Keratinocyte (primary cell): Measurements from ENCODE around the gene NDUFS6. TPM values are rescaled to one million over a fixed set of nuclear protein-coding genes. Genes with fewer than 3 reads are reported as not detected.

ENCODE experiments used
- DNase-seq: peaks from one replicate; pipeline ENCODE4 v3.0.0-alpha.2; 2011; ENCODE audit warnings: low read depth, missing footprints, low spot score
- FAIRE-seq: peaks from 2 replicates; lab custom pipeline; 2011; peaks lifted over from hg19 to GRCh38; lab: Jason Lieb, UNC
- H2AFZ ChIP-seq: 2 replicates; pipeline ENCODE4 v1.6.0; 2012; ENCODE audit warnings: low read length, control low read depth, inconsistent platforms; ENCODE audit not compliant: control insufficient read depth
- H3K27ac ChIP-seq: 2 replicates; pipeline ENCODE4 v1.5.1; 2011; ENCODE audit warnings: low read length; ENCODE audit not compliant: control insufficient read depth, insufficient read depth
- H3K27me3 ChIP-seq: 3 replicates; pipeline ENCODE4 v1.6.0; 2011; ENCODE audit warnings: low read length; ENCODE audit not compliant: control insufficient read depth, insufficient read depth; ENCODE audit errors: extremely low read depth
- H3K36me3 ChIP-seq, 2 experiments: 2 replicates in 1 of 2; 3 replicates in 1 of 2; pipeline ENCODE4 v1.5.1; 2011; ENCODE audit warnings: low read length in 2 of 2, mild to moderate bottlenecking in 1 of 2; ENCODE audit not compliant: control insufficient read depth in 2 of 2, insufficient read depth in 2 of 2; ENCODE audit errors: extremely low read depth in 1 of 2
- H3K4me1 ChIP-seq: 3 replicates; pipeline ENCODE4 v1.5.1; 2011; ENCODE audit warnings: low read length; ENCODE audit not compliant: control insufficient read depth, insufficient read depth; ENCODE audit errors: extremely low read depth
- H3K4me2 ChIP-seq: 3 replicates; pipeline ENCODE4 v1.6.0; 2011; ENCODE audit warnings: low read depth, low read length; ENCODE audit not compliant: control insufficient read depth, insufficient read depth; ENCODE audit errors: extremely low read depth
- H3K4me3 ChIP-seq, 3 experiments: fragments of 200-600 bp in 1 of 3; sonication (generic) in 1 of 3; 2 replicates in 2 of 3; 3 replicates in 1 of 3; pipeline ENCODE4 v1.5.1; 2011 to 2016; ENCODE audit warnings: low read length in 3 of 3, mild to moderate bottlenecking in 3 of 3, control low read depth in 2 of 3, inconsistent platforms in 1 of 3, low read depth in 1 of 3, mixed read lengths in 1 of 3, mixed run types in 1 of 3, moderate library complexity in 1 of 3; ENCODE audit not compliant: control insufficient read depth in 2 of 3, insufficient read depth in 2 of 3; ENCODE audit errors: extremely low read depth in 1 of 3
- H3K79me2 ChIP-seq: 2 replicates; pipeline ENCODE4 v1.6.0; 2012; ENCODE audit warnings: low read length; ENCODE audit not compliant: control insufficient read depth, insufficient read depth
- H3K9ac ChIP-seq: 3 replicates; pipeline ENCODE4 v1.6.0; 2011; ENCODE audit warnings: low read length; ENCODE audit not compliant: control insufficient read depth, insufficient read depth; ENCODE audit errors: extremely low read depth
- H3K9me1 ChIP-seq: 3 replicates; pipeline ENCODE4 v1.6.0; 2011; ENCODE audit warnings: low read length; ENCODE audit not compliant: control insufficient read depth, insufficient read depth; ENCODE audit errors: extremely low read depth
- H3K9me3 ChIP-seq: 2 replicates; pipeline ENCODE4 v1.5.1; 2012; ENCODE audit warnings: low read depth, low read length; ENCODE audit not compliant: control insufficient read depth
- H4K20me1 ChIP-seq: 3 replicates; pipeline ENCODE4 v1.6.0; 2011; ENCODE audit warnings: low read length; ENCODE audit not compliant: control insufficient read depth, insufficient read depth; ENCODE audit errors: extremely low read depth
- EZH2 ChIP-seq: IDR thresholded peaks from one replicate; pipeline ENCODE4 v1.6.1; 2012; ENCODE audit warnings: inconsistent platforms, mild to moderate bottlenecking, low read length, moderate library complexity
- dilution Hi-C: fragments of 300-500 bp; cut with MboI; formaldehyde crosslinking; loops from one replicate; pipeline ENCODE4 v1.7.0; 2020; ENCODE audit warnings: low sequenced_read_pairs; ENCODE audit not compliant: extremely low pct_ligation_motif_present
- polyA plus RNA-seq, 5 experiments: library from polyadenylated mRNA; depleted of rRNA in 3 of 5; stranded (reverse) in 3 of 5; stranded (forward) in 1 of 5; unstranded in 1 of 5; fragments of >200 nt; gene quantifications; 1 replicate in 1 of 5; 2 replicates in 3 of 5; 3 replicates in 1 of 5; pipeline versions ENCODE4 v1.2.1 to v1.2.3, GENCODE V29; 2011 to 2012; ENCODE audit warnings: missing spikeins in 2 of 5, low read depth in 1 of 5, low replicate concordance in 1 of 5
- TF ChIP-seq, protein P1 (sequence below), 3 experiments: IDR thresholded peaks in 1 of 3; conservative IDR thresholded peaks in 1 of 3; optimal IDR thresholded peaks in 1 of 3; 2 replicates in 2 of 3; 3 replicates in 1 of 3; pipeline versions ENCODE3 to v1.5.1; 2011; ENCODE audit warnings: low read length in 3 of 3, mild to moderate bottlenecking in 3 of 3, moderate library complexity in 2 of 3, control low read depth in 1 of 3, inconsistent platforms in 1 of 3; ENCODE audit not compliant: insufficient read depth in 2 of 3; ENCODE audit errors: extremely low read depth in 1 of 3

The NDUFS6 gene
- polyA plus RNA-seq, 1 donor (not counting 4 experiments of a cell fraction or from before 2014, with no cell fraction given), result 66.3 TPM

GRCh38 chr5:1819458-1819857 is 18.3 kb downstream of the NDUFS6 start:
- H3K4me2 ChIP-seq, result no peak overlapping the region
- no peak for TF ChIP-seq EZH2
- TF ChIP-seq, protein P1, sequence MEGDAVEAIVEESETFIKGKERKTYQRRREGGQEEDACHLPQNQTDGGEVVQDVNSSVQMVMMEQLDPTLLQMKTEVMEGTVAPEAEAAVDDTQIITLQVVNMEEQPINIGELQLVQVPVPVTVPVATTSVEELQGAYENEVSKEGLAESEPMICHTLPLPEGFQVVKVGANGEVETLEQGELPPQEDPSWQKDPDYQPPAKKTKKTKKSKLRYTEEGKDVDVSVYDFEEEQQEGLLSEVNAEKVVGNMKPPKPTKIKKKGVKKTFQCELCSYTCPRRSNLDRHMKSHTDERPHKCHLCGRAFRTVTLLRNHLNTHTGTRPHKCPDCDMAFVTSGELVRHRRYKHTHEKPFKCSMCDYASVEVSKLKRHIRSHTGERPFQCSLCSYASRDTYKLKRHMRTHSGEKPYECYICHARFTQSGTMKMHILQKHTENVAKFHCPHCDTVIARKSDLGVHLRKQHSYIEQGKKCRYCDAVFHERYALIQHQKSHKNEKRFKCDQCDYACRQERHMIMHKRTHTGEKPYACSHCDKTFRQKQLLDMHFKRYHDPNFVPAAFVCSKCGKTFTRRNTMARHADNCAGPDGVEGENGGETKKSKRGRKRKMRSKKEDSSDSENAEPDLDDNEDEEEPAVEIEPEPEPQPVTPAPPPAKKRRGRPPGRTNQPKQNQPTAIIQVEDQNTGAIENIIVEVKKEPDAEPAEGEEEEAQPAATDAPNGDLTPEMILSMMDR (optimal IDR thresholded peaks at IDR 0.05 in 1 of 3, IDR thresholded peaks at IDR 0.05 in 1 of 3, conservative IDR thresholded peaks at IDR 0.05 in 1 of 3; ENCODE audit: extremely low read depth in 1 of 3, insufficient read depth in 2 of 3, low read length in 3 of 3), result no peak
- no peaks in the 10 kb centered on the region for H4K20me1 ChIP-seq
- H3K4me3 ChIP-seq, result no peak overlapping the region
- H3K9me3 ChIP-seq, result no peaks in the 10 kb centered on the region
- DNase-seq, result no peak
- no peaks in the 10 kb centered on the region for H3K9me1 ChIP-seq
- H3K27me3 ChIP-seq, result no peaks in the 10 kb centered on the region
- no peaks in the 10 kb centered on the region for H3K4me1 ChIP-seq
- H3K9ac ChIP-seq, result no peak overlapping the region
- no peak overlapping the region for H2AFZ ChIP-seq
- no peak overlapping the region for H3K27ac ChIP-seq
- dilution Hi-C loops, result no loop called here
- no peaks in the 10 kb centered on the region for H3K79me2 ChIP-seq
- H3K36me3 ChIP-seq, result peaks cover 23 to 28% of the 10 kb centered on the region in 2 experiments
- no peak for FAIRE-seq

DNA sequence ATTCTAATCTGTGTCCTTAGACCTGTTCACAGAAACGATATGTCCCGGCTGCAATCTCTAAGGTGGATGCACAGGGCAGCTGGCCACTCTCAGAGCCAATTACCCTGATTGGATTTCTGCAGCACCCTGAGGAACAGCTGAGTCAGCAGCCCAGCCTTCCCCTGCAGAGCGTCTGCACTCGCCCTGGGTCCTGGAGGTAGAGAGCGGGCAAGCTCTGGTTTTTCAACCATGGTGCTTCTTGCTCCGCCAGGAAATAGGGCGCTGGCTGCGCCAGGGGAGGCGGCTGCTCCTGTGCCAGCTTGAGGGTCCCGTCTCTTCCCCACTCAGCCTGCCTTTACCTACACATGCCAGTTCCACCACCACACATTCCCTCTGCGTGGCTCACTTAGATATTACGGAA is 19.2 kb downstream of the NDUFS6 start:
- FAIRE-seq (no peak), DNase-seq (no peak)
- Histone ChIP-seq H3K9me1 (no peaks in the 10 kb centered on the region), H4K20me1 (no peaks in the 10 kb centered on the region), H3K9me3 (no peaks in the 10 kb centered on the region), H3K9ac (no peak overlapping the region), H3K4me1 (no peaks in the 10 kb centered on the region), H3K27ac (no peak overlapping the region), H3K4me2 (no peak overlapping the region), H3K4me3 (no peak overlapping the region), H3K27me3 (no peaks in the 10 kb centered on the region), H3K79me2 (no peaks in the 10 kb centered on the region), H3K36me3 (peaks cover 20 to 25% of the 10 kb centered on the region in 2 experiments), H2AFZ (no peak overlapping the region)
- no peak for TF ChIP-seq EZH2
- TF ChIP-seq, protein P1 (optimal IDR thresholded peaks at IDR 0.05 in 1 of 3, IDR thresholded peaks at IDR 0.05 in 1 of 3, conservative IDR thresholded peaks at IDR 0.05 in 1 of 3; ENCODE audit: extremely low read depth in 1 of 3, insufficient read depth in 2 of 3, low read length in 3 of 3), result no peak
- dilution Hi-C loops, result no loop called here
